Keratinocyte (primary cell): Measurements from ENCODE around the gene CMIP. TPM values are rescaled to one million over a fixed set of nuclear protein-coding genes. Genes with fewer than 3 reads are reported as not detected.

Source experiments
- DNase-seq: peaks from one replicate; pipeline ENCODE4 v3.0.0-alpha.2; 2011; ENCODE audit warnings: low read depth, missing footprints, low spot score
- FAIRE-seq: peaks from 2 replicates; lab custom pipeline; 2011; peaks lifted over from hg19 to GRCh38; lab: Jason Lieb, UNC
- H2AFZ ChIP-seq: 2 replicates; pipeline ENCODE4 v1.6.0; 2012; ENCODE audit warnings: low read length, control low read depth, inconsistent platforms; ENCODE audit not compliant: control insufficient read depth
- H3K27ac ChIP-seq: 2 replicates; pipeline ENCODE4 v1.5.1; 2011; ENCODE audit warnings: low read length; ENCODE audit not compliant: control insufficient read depth, insufficient read depth
- H3K27me3 ChIP-seq: 3 replicates; pipeline ENCODE4 v1.6.0; 2011; ENCODE audit warnings: low read length; ENCODE audit not compliant: control insufficient read depth, insufficient read depth; ENCODE audit errors: extremely low read depth
- H3K36me3 ChIP-seq, 2 experiments: 2 replicates in 1 of 2; 3 replicates in 1 of 2; pipeline ENCODE4 v1.5.1; 2011; ENCODE audit warnings: low read length in 2 of 2, mild to moderate bottlenecking in 1 of 2; ENCODE audit not compliant: control insufficient read depth in 2 of 2, insufficient read depth in 2 of 2; ENCODE audit errors: extremely low read depth in 1 of 2
- H3K4me1 ChIP-seq: 3 replicates; pipeline ENCODE4 v1.5.1; 2011; ENCODE audit warnings: low read length; ENCODE audit not compliant: control insufficient read depth, insufficient read depth; ENCODE audit errors: extremely low read depth
- H3K4me2 ChIP-seq: 3 replicates; pipeline ENCODE4 v1.6.0; 2011; ENCODE audit warnings: low read depth, low read length; ENCODE audit not compliant: control insufficient read depth, insufficient read depth; ENCODE audit errors: extremely low read depth
- H3K4me3 ChIP-seq, 3 experiments: fragments of 200-600 bp in 1 of 3; sonication (generic) in 1 of 3; 2 replicates in 2 of 3; 3 replicates in 1 of 3; pipeline ENCODE4 v1.5.1; 2011 to 2016; ENCODE audit warnings: low read length in 3 of 3, mild to moderate bottlenecking in 3 of 3, control low read depth in 2 of 3, inconsistent platforms in 1 of 3, low read depth in 1 of 3, mixed read lengths in 1 of 3, mixed run types in 1 of 3, moderate library complexity in 1 of 3; ENCODE audit not compliant: control insufficient read depth in 2 of 3, insufficient read depth in 2 of 3; ENCODE audit errors: extremely low read depth in 1 of 3
- H3K79me2 ChIP-seq: 2 replicates; pipeline ENCODE4 v1.6.0; 2012; ENCODE audit warnings: low read length; ENCODE audit not compliant: control insufficient read depth, insufficient read depth
- H3K9ac ChIP-seq: 3 replicates; pipeline ENCODE4 v1.6.0; 2011; ENCODE audit warnings: low read length; ENCODE audit not compliant: control insufficient read depth, insufficient read depth; ENCODE audit errors: extremely low read depth
- H3K9me1 ChIP-seq: 3 replicates; pipeline ENCODE4 v1.6.0; 2011; ENCODE audit warnings: low read length; ENCODE audit not compliant: control insufficient read depth, insufficient read depth; ENCODE audit errors: extremely low read depth
- H3K9me3 ChIP-seq: 2 replicates; pipeline ENCODE4 v1.5.1; 2012; ENCODE audit warnings: low read depth, low read length; ENCODE audit not compliant: control insufficient read depth
- H4K20me1 ChIP-seq: 3 replicates; pipeline ENCODE4 v1.6.0; 2011; ENCODE audit warnings: low read length; ENCODE audit not compliant: control insufficient read depth, insufficient read depth; ENCODE audit errors: extremely low read depth
- CTCF ChIP-seq, 3 experiments: IDR thresholded peaks in 1 of 3; conservative IDR thresholded peaks in 1 of 3; optimal IDR thresholded peaks in 1 of 3; 2 replicates in 2 of 3; 3 replicates in 1 of 3; pipeline versions ENCODE3 to v1.5.1; 2011; ENCODE audit warnings: low read length in 3 of 3, mild to moderate bottlenecking in 3 of 3, moderate library complexity in 2 of 3, control low read depth in 1 of 3, inconsistent platforms in 1 of 3; ENCODE audit not compliant: insufficient read depth in 2 of 3; ENCODE audit errors: extremely low read depth in 1 of 3
- EZH2 ChIP-seq: IDR thresholded peaks from one replicate; pipeline ENCODE4 v1.6.1; 2012; ENCODE audit warnings: inconsistent platforms, mild to moderate bottlenecking, low read length, moderate library complexity
- dilution Hi-C: fragments of 300-500 bp; cut with MboI; formaldehyde crosslinking; loops from one replicate; pipeline ENCODE4 v1.7.0; 2020; ENCODE audit warnings: low sequenced_read_pairs; ENCODE audit not compliant: extremely low pct_ligation_motif_present
- polyA plus RNA-seq, 5 experiments: library from polyadenylated mRNA; depleted of rRNA in 3 of 5; stranded (reverse) in 3 of 5; stranded (forward) in 1 of 5; unstranded in 1 of 5; fragments of >200 nt; gene quantifications; 1 replicate in 1 of 5; 2 replicates in 3 of 5; 3 replicates in 1 of 5; pipeline versions ENCODE4 v1.2.1 to v1.2.3, GENCODE V29; 2011 to 2012; ENCODE audit warnings: missing spikeins in 2 of 5, low read depth in 1 of 5, low replicate concordance in 1 of 5

The CMIP gene
- polyA plus RNA-seq, 1 donor (not counting 4 experiments of a cell fraction or from before 2014, with no cell fraction given), result 5.0 TPM

- H3K9me3 ChIP-seq, result no peaks in the 10 kb centered on the region
- dilution Hi-C loops, result no loop called here
- no peak overlapping the region for H3K4me2 ChIP-seq
- H3K36me3 ChIP-seq, result peaks cover 2 to 7% of the 10 kb centered on the region in 2 experiments
- H3K79me2 ChIP-seq, result no peaks in the 10 kb centered on the region
- H3K27ac ChIP-seq, result no peak overlapping the region
- TF ChIP-seq EZH2, result no peak
- no peaks in the 10 kb centered on the region for H3K9me1 ChIP-seq
- no peak overlapping the region for H3K9ac ChIP-seq
- H3K4me1 ChIP-seq, result peaks cover 20% of the 10 kb centered on the region
- no peak overlapping the region for H2AFZ ChIP-seq
- no peak for DNase-seq
- no peaks in the 10 kb centered on the region for H4K20me1 ChIP-seq
- FAIRE-seq, result no peak
- H3K27me3 ChIP-seq, result no peaks in the 10 kb centered on the region
- no peak overlapping the region for H3K4me3 ChIP-seq
Measured at GRCh38 chr16:81713295-81713772, 268.7 kb downstream of the CMIP start.

GRCh38 chr16:81713796-81714195 lies 269.2 kb downstream of the CMIP start:
- DNase-seq, result no peak
- no peaks in the 10 kb centered on the region for H3K79me2 ChIP-seq
- no peak overlapping the region for H3K9ac ChIP-seq
- no peaks in the 10 kb centered on the region for H4K20me1 ChIP-seq
- H3K36me3 ChIP-seq, result peaks cover 2 to 6% of the 10 kb centered on the region in 2 experiments
- no peak for TF ChIP-seq EZH2
- TF ChIP-seq CTCF (optimal IDR thresholded peaks at IDR 0.05 in 1 of 3, IDR thresholded peaks at IDR 0.05 in 1 of 3, conservative IDR thresholded peaks at IDR 0.05 in 1 of 3; ENCODE audit: extremely low read depth in 1 of 3, insufficient read depth in 2 of 3, low read length in 3 of 3), result no peak
- H3K4me2 ChIP-seq, result no peak overlapping the region
- no peaks in the 10 kb centered on the region for H3K9me1 ChIP-seq
- H3K4me1 ChIP-seq, result peaks cover 25% of the 10 kb centered on the region
- FAIRE-seq, result no peak
- H3K4me3 ChIP-seq, result no peak overlapping the region
- no peak overlapping the region for H2AFZ ChIP-seq
- H3K27me3 ChIP-seq, result no peaks in the 10 kb centered on the region
- no peak overlapping the region for H3K27ac ChIP-seq
- dilution Hi-C loops, result no loop called here
- H3K9me3 ChIP-seq, result no peaks in the 10 kb centered on the region

- Histone ChIP-seq H3K4me3 (no peak overlapping the region), H4K20me1 (no peaks in the 10 kb centered on the region), H3K27ac (no peak overlapping the region), H3K9me1 (no peaks in the 10 kb centered on the region), H3K79me2 (no peaks in the 10 kb centered on the region), H3K9me3 (no peaks in the 10 kb centered on the region), H3K27me3 (no peaks in the 10 kb centered on the region), H3K9ac (no peak overlapping the region), H3K4me2 (no peak overlapping the region), H2AFZ (no peak overlapping the region), H3K4me1 (peaks cover 28% of the 10 kb centered on the region), H3K36me3 (no peaks in the 10 kb centered on the region)
- FAIRE-seq (no peak), DNase-seq (no peak)
- dilution Hi-C loops, result no loop called here
- no peak for TF ChIP-seq EZH2
- no peak for TF ChIP-seq CTCF (optimal IDR thresholded peaks at IDR 0.05 in 1 of 3, IDR thresholded peaks at IDR 0.05 in 1 of 3, conservative IDR thresholded peaks at IDR 0.05 in 1 of 3; ENCODE audit: extremely low read depth in 1 of 3, insufficient read depth in 2 of 3, low read length in 3 of 3)
Measured at GRCh38 chr16:81714583-81714982, 270.0 kb downstream of the CMIP start.
